ENCODE measurements around the gene NPFFR1.
A peak's percentile ranks its signal among the peaks of the same experiment; 100 is the strongest.

NPFFR1 gene

DNA sequence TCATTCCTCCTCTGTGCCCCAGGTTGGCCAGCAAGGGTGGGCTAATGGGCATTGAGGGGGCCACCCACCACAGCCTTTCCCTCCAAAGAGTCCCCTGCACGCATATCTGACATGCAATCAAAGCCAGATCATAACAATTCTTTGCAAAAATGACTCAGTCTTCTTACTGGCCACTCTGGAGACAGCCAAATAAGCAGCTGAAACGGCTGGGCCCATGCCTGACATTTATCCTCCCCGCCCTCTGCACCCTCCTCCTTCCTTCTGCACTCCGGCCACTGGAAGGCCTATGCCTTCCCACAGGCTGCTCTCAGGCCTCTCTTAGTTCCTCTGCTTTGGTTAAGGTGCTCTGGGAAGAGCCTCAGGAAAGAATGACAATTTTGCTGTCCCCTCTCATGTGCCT lies 29.2 kb upstream of the NPFFR1 start:
- no peak for DNase-seq

DNA sequence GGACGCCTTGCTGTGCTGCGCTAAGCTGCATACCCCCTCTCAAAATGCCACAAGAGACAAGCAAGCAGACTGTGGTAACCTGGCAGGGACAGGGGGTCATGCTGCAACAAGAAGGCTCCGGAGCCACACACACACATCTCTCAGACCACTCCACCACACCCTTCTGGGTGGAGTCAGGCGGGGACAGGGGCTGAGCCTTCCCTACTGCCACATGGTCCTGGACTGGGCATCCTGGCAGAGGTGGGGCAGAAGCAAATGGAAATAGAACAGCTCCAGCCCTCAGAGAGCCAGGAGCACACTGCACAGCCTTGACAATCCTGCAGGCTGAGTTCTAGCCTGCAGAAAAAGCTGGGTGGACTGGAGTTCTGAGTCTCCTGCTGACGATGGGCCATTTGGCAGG lies 28.4 kb upstream of the NPFFR1 start:
- DNase-seq, result no peak

DNA sequence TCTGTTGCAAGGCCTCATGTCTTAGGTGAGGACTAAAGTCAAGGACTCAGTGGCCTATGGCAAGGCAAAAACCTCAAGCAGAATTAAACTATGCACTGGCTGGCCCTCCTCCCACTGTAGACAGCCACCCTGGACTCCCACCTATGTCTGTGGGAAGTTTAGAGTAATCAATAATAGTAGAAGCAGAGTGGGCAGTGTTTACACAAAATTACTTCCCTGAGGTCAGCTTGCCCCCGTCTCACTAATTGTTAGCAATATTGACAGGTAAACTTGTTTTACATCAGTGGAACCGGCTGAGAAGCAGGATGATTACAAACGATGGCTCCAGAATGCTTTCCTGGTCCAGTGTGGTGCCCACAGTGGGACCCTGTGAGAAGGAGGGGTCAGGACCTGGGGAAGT lies 27.9 kb upstream of the NPFFR1 start:
- no peak for DNase-seq

DNA sequence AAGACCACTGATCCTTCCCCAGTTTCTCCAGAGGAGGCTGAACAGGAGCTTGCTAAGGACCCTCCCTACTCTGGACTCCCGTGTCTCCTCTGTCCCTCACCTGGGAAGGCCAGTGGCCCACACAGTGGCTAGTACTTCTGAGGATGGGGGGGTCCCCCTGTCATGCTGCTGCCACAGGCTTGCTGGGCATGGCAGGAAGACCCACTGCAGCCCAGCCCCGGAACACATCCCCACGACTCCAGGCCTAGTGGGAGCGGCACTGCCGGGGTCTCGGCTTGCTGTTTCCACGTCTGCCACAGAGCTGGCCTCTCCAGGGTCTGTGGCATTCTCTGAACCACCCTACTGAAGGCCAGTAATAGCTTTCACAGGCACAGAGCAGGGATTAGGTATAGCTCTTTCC lies 25.9 kb upstream of the NPFFR1 start:
- no peak for DNase-seq

DNA sequence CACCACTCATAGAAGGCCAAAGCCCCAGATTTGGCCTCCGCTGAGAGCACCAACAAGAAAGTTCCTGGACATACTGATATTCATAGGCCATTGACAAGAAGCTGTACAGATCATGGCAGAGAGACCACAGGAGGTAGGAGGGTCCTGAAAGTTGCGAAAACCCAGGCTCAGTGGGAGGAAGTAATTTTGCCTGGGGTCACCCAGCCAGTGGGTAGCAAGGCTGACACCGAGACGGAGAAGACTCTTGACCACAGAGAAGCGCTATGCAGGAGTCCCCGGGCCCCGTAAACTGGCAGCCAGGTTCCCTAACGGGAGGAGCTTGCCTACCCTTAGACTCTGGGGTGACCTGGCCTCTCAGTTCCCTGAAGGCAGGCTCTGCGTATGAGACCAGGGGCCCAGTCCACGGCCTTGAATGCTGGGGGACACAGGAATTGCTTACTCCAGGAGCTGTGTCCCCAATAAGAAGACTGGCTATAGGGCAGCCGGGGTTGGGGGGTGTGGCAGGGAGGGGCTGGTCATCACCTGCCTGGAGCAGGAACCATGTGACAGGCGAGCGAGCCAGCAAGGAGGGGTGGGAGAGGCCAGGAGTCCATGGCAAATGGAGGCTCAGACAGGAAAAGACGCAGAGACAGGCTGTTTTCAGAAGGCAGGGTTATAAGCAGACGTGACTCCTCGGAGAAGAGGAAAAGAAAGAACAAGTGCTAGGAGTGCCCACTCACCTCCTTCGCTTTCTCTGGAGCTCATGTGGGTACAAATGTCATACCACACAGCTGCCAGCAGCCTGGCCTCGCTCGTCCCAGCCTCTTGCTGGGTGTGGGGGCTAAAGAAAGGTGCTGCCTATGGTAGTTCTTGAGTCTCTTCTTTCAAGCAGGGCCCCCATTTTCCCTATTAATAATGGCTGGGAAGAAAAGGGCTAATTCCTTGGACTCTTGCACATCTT lies 24.6 kb upstream of the NPFFR1 start:
- DNase-seq, result no peak

DNA sequence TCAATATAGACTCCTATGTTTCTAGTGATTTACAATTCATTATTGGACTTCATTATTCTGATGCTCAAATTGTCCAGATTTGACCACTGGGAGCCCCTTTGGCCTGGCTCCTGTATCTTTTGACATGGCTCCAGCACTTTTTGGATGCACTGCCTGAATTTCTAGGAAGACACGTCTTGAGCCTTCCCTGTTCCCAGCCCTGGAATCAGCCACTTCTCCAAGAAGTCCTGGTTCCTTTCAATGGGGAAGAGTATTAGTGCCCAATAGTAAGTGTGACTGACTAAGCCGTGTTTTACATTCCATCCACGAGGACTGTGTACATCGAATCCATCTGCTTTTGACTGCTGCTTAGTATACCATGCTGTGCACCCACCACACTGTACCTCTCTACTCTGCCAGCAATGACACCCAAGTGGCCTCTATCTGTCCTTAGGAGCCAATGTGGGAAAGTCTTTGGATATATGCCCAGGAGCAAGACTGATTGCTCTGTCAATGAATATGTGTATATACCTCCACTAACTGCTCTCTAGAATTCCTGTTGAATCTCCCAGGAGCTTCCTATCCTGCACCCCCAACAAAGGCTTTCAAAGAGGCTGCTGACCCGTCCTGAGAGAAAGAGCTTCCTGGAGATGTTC lies 23.2 kb upstream of the NPFFR1 start:
- DNase-seq, result no peak

DNA sequence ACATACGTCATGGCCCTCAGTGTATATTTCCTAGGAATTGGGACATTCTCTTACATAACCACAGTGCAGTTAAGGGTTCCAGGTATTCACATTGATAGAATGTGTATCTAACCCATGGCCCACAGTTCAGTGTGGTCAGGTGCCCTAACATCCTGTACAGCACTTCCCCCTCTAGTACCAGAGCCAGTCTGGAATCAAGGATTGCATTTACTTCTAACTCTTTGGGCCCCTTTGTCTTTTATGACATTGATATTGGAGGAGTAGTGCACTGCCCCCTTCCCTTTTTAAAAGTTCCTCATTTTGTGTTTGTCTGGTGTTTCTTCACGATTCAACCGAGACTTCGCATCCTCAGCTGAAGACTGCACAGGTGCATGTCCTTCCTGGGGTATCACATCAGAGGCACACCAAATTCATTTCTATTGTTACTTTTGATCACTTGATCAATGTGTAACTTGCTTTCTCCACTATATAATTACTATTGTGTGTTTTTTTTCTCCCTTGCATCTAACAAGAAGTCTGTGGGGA lies 22.4 kb upstream of the NPFFR1 start:
- DNase-seq, result no peak

DNA sequence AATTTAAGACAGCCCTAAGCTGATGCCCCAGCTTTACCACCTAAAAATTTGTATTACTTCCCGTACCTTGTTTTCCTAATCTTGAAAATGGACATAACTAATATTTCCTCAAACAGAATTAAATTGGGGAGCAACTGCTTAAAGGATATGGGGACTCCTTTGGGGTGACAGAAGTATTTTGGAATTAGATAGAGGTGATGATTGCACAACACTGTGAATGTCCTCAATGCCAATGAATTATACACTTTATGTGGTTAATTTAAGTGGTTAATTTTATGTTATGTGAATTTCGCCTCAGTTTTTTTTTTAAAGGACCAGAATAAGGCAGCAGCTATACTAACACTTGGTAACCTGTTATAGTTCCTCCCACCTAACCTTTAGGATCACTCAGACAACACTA lies 19.9 kb upstream of the NPFFR1 start:
- DNase-seq, result no peak

DNA sequence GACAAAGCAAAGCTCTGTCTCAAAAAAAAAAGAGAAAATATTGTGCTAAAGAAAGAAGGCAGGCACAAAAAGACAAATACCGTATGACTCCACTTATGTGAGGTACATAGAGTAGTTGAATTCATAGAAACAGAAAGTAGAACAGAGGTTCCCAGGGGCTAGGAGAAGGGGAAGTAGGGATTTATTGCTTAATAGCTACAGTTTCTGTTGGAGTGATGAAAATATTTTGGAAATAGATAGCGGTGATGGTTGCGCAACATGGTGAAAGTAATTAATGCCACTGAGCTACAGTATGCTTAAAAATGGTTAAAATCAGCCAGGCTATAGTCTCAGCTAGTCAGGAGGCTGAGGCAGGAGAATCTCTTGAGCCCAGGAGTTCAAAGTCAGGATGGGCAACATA lies 18.5 kb upstream of the NPFFR1 start:
- no peak for DNase-seq

DNA sequence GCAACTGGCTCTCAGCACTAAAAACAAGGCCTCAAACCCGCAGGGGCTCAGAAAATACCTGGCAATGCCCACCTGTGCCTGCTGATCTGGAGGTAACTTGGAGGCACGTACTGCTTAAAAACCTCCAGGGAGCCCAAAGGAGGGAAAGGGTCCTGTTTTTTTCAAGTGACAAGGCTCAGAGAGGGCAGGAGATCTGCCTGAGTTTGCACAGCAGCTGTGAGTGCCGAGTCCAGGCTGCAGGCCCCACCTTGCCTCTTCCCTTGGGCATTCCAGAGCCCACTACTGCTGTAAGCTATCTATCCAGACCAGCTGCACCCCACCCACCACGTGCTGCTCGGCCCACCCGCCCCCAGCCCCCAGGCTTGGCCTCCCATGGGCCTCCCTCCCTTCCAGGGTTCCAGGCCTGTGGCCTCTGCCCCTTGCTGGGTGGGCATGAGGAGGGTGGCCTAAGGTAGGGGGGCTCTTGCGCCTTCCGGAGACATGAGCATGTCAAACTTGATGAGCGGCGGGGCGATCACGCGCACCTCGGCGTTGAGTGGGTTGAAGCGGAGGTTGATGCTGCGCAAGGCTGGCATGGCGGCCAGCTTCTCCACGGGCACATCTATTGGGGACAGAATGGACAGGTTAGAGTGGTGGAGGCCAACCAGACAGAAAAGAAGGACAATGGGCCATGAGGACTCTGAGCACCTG lies 17.2 kb upstream of the NPFFR1 start:
- DNase-seq, result no peak

DNA sequence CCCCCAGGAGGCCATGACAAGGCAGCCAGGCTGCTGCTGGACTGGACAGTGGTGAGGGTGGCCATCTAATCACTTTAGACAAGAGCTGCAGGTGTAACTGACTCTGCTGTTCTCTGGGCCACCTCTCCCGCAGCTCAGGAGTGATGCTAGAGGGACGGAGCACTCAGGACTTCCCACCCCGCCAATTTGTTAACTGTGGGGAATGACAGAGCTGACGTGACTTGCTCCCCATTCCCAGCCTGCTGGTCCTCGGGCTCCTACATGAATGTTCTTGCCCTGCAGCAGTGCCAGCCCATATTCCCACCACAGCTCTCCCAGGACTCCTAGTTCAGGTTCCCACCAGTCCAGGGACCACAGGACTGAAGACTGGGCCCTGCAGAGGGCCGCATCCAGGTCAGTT lies 16.7 kb upstream of the NPFFR1 start:
- no peak for DNase-seq

DNA sequence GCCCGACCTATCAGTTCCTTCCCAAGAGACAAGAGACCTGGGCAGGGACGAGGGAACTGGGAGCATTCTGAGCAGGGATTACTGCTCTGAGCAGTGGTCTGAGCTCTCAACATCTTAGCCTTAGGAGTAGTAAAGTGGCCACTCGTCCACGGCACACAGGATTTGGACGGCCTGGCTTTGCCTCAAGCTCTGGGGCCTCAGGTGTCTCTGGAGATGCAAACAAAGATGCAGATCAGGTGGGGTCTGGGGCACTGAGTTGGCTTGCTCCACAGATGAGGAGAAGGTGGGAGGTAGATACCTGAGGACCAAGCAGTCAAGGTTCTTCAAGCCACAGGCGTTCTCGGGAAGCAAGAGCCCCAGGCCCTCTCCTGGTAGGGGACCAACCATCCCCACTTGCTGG lies 16.1 kb upstream of the NPFFR1 start:
- DNase-seq, result no peak

DNA sequence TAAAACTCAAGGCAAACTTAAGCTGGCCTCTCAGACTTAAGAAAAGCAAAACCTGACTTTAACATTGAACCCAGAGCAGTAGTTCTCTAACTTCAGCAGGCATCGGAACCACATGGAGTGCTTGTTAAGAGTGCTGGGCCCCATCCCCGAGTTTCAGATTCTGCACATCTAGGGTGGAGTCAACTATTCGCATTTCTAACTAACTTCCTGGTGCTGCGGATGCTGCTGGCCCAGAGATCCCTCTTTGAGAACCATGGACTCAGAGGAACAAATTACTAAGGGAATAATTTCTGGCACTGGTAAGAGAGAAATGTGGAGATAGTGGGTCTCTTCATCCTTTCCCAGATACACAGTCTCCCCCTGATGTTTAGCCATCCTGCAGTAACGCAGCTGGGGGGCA lies 14.6 kb upstream of the NPFFR1 start:
- DNase-seq, result no peak

DNA sequence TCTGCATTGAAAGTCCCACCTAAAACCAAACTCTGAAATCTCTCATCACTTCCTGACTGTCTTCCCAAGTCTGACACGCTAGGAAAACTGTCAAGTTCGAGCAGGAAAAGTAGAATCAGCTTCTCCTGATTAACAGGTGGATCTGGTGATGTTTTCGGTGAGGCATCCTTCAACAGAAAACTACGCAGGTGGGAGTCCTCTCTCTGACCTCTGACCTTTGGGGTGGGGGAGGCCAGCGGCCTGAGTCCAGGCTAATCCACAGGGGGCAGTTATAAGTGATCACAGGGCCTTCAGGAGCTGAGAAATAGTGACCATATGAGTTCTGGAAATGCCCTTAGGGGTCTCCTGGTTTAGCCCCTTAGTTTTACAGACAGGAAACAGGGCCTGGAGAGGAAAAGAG lies 13.4 kb upstream of the NPFFR1 start:
- DNase-seq, result no peak

DNA sequence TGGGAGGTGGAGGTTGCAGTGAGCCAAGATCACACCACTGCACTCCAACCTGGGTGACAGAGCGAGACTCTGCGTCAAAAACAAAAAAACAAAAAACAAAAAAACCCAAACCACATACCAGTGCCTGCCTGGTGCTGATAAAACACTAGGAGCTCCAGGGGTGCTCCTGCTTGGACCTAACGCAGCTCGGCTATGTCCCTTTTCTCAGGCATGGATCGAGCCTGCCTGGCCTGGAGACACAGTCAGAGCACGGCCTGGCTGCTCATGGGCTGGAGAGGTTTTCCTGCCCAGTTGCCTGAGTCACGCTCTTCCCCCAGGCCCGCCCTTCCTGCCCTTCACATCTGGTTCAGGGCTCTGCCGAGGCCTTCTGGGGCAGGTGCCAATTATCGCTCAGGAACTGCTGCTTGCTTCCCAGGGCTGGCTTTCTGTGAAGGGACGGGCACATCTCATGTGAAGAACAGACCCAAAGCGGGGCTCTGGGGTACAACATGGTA lies 12.6 kb upstream of the NPFFR1 start:
- peak; percentile 1 for DNase-seq

DNA sequence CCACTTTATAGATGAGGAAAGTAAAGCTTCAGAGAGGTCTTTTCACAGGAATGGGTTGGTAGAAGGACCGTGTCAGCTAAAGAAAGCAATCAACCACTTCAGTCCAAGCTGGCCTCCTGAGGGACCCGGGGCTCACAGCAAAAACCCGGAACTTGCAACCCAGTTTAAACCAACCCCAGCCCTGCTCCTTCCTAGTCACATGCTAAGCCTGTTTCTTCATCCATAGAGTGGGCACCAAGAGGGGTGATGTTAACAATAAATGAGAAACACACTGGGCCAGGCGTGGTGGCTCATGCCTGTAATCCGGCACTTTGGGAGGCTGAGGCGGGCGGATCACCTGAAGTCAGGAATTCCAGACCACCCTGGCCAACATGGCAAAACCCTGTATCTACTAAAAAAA lies 12.1 kb upstream of the NPFFR1 start:
- DNase-seq, result no peak

DNA sequence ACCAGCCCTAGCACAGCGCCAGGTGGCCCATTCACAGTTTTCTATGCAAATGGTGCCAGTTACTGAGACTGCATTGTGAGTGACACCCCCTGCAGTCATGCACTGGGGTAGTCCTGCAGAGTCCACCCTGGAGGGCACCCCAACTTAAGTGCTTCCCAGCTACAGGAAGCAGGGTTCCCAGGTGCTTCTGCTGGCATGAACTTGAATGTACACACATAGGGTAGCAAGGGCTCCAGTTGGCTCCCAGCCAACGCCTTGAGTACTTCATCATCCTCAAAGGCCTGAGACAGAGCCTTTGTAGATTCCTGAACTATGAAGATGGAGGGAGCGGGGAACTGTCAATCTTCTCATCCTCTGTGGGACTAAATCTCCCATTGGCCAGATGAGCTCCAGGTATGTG lies 11.5 kb upstream of the NPFFR1 start:
- no peak for DNase-seq

DNA sequence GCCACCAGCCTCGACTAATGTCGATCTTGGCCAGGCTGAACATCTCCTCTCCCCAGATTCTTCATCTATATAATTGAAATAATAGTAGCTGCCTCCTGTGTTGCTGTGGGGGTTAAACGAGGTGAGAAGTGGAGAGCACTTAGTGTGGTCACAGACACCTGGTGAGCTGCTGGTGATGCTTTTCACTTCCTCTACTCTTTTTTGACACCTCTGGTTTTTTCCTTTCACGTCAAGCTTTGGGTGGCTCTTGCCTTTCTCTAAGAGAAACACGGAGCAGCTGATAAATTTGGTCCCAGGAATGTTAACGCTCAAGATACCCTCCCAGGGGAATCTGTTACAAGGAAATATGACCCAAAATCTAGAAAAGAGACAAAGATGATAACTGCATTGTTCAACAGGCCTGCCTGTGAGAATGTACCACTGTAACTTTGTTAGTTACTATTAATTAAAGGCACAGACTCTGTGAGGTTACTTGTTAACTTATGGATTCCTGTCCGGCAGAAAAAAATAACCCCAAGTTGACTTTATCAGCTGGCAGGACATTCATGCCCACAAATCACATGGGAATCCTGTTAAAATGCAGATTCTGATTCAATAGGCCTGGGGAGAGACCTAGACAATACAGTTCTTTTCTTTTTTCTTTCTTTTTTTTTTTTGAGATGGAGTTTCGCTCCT lies 9.5 kb upstream of the NPFFR1 start:
- DNase-seq, result no peak

DNA sequence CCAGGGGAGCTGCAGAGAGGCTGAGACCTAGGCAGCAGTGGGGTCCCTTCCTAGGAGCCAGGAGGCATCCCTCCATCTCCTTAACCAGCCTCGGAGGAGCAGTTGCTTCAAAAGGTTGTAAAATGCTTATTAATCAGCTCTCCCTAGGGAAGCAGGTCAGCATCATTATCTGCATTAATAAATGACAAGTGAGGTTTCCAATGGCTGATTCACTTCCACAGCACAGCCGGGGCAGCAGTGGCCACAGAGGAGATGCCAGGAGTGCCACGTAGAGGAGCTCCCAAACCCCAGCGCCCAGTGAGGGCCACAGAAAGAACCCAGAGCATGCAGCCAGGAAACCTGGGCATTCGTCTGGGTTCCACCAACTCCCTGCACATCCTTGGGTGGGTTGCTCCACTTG lies 8.2 kb upstream of the NPFFR1 start:
- no peak for DNase-seq

DNA sequence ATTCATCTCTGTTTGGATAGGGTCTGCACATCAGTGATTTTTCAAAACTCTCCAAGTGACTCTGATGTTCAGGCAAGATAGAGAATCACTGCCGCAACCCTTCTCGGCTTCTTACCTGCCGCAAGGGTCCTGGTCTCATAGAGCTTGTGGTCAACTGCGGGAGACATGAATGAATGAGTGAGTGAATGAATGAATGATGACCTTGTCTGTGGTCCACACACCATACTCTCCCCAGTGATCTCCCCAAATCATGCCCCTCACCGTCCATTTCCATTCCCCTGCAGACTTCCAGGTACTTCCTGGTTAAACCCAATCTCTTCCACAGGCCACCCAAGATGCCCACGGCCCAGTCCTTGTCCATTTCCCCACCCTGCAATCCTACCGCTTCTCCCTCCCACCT lies 5.9 kb upstream of the NPFFR1 start:
- no peak for DNase-seq

DNA sequence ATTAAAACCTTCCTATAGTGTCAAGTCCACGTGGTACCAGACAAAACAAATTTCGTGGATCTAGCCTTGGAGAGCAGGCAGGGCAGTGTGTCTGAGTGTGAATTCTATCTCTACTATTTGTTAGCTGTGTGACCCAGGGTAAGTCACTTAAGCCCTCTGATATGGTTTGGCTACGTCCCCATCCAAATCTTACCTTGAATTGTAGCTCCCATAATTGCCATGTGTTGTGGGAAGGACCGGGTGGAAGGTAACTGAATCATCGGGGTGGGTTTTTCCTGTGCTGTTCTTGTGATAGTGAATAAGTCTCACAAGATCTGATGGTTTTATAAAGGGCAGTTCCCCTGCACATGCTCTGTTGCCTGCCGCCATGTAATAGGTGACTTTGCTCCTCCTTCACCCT lies 2.8 kb upstream of the NPFFR1 start:
- DNase-seq, result no peak

DNA sequence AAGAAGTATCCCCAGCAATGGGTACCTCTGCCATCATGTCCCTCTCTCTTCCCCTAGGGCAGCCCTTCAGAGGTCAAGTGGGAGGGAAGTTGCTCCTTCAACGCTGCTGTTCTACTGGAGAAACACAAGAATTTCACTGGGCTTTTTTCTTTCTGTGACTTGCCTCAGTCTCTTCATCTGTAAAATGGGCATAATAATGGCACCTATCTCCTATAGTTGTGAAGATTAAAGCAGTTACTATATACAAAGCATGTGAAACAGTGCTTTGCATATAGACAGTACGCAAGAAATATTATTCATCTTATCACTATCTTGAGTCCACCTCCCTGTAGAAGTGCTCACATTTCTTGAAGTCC lies 1.6 kb upstream of the NPFFR1 start:
- DNase-seq, result no peak
